Fibroblast of skin of back (primary cell): ENCODE results near the gene SARDH.

Source experiments
- DNase-seq: peaks from one replicate; pipeline ENCODE4 v3.0.0-alpha.2; 2013

The SARDH gene

DNA sequence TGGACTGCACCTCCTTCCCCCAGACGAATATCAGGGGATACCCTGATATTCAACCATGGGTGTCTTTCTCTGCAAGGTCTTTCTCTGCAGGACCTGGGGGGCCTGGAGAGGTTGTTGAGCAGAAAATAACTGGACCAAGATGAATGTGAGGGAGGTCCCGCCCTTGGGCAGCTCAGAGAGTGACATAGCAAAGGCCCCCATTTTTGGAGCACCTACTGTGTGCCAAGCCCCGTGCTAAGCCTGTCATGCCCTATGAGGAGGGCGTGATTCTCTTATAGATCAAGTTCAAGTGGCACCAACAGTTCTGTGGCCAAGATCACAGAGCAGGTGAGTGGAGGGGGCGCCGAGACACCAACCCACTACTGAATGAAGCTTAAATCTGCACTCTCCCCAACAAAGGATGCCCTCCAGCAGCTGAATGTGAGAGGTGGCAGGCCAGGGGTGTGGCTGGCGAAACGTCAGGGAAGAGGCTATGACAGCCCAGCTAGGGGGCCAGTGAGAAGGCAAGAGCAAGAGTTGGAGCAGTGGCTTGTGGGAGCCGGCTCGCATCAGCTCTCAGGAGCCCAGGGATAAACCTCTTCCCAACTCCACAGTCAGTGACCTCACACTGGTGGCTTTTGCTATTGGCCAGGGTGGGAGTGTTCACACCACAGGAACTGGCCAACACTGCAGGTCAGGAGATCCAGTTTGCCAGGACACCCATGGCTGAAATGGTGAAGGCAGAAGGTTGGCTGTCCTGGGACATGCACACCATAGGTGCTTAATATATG lies 5.3 kb downstream of the SARDH start:
- DNase-seq, result no peak

DNA sequence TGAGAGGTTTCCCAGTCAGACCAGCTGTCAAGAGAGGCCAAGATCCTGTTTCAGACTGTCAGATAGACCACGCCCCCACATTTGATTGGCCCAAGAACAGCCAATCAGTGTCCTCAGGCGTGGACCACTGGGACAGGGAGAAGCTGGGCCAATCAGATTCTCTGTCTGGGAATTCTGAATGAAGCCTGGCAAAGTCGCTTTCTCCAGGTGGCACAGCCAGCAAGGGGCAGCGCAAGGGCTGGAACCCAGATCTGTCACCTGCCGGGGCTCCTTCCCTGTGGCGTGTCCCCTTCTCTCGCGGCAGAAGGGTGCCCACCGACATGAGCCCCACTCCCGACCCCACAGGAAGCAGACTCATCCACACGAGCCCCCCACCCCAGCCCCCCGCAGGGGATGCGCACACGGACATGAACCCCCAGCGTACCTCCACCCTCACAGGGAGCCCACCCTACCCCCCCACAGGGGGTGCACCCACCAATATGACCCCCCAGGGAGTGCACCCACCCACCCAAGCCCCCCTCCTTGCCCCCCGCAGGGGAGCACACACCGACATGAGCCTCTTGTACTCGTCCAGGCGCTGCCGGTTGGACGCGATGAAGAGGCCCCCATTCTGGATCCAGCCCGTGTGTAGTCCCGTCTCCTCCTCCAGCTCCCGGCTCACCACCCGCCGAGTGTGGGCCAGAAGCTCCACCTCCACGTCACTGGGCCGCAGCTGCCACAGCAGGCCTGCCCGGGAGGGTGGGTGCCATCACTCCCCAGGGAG lies 6.1 kb downstream of the SARDH start:
- peak; percentile 51 for DNase-seq

DNA sequence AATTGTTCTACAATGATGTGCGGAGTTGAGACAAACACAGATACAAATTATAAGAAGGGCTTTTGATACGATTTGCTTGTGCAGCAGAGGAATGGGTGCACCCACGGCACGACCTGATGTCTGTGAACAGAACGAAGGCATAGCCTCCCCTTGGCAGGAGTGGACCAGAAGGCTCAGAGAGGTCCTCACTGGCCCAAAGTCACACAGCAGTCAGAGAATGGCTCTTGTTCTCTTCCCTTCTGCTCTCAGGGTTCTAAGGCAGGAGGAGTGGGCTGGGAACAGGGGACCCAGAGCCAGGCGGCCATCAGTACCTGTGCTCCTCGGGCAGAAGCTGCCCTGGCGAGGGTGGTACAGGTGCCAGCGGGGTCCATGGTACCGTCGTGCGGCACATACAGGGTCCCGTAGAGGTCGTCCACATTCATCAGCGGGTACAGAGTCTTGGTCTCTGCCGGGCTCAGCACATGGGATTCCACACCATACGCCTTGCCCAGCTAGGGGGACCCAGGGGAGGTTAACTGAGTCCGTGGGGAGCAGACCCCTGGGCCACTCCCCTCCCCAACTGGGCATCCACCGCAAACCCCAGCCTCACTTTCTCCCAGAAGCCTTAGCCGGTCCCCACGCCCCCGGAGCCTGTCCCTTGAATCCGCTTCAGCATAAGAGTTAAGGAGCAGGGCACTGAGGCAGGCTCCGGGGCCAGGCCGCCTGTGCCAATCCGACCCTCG lies 7.0 kb downstream of the SARDH start:
- no peak for DNase-seq

DNA sequence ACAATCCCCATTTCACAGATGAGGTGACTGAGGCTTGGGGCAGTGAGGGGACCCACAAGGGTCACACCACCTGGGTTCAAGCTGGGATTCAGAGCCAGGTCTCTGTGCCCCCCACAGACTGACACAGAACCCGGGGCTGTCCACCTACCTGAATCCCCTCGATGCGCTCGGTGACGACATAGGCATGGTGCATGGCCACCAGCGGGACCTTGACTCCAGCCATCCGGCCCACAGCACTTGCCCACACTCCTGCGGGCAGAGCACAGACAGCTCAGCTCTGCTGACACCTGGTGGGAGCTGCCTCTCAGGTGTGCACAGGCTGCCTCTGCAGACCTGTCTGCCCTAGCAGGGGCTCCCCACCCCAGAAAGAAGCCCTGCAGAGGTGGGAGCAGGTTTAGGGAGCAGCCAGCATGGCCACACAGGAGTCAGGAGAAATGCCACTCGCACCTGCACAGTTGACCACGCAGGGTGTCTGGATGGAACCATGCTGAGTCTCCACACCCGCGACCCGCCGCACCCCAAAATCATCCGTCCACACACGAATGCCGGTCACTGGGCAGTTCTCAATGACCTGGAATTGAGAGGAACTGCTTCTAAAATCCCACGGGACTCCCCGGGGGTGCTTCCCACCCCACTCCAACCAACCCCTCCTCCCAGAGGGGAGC lies 8.4 kb downstream of the SARDH start:
- no peak for DNase-seq

DNA sequence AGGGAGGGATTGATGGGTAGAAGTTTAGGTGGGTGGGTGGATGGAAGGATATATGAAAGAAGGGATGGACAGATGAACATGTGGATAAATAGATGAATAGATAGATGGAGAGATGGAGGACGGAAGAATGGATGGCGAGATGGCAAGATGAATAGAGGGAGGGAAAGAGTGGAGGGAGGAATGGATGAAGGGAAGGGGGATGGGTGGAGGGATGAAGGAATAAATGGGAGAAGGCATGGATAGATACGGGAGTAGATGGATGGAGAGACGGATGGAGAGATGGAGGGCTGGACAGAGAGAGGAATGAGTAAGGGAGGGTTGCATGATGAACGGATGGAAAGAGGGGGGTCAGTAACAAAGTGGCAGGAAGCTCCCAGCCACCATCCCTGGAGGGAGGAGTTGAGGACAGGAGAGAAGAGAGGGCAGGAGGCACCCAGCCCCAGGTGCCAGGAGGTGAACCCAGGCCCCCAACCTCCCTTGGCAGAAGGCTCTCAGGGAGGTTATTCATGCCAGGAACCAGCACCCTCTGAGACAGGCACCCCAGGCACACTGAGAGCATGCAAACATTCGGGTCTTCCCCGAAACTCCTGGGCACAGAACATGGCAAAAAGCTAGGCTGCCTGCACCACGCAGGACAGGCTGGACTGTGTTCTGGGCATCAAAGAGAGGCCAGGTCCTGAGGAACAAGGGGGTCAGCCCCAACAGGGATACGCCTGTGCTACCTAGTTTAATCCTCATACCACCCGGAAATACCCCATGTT lies 9.1 kb downstream of the SARDH start:
- no peak for DNase-seq

DNA sequence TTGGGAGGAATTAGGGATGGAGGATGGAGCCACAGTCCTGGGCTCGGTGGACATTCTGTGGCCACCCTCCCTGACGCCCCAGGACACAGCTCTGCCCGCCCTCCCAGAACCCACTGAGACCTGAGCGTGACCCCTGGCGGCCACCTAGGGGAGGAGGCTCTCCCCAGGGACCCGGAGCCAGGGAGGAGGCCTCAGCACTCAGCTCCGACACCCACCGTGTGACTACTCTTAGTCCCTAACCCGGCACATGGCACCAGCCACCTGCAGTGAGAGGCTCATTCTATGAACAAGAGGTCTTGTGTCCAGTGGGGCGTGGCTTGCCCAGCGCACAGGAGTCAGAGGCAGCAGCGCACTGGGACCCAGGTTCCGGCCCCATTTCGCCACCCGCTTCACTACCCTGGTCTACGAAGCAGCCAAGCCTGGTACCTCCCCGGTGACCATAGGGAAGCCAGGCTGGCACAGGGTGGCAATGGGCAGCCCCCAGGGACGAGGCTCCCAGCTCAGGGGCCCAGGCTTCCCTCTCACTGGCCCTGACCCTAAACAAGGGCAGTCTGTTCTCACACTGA lies 10.2 kb downstream of the SARDH start:
- no peak for DNase-seq

DNA sequence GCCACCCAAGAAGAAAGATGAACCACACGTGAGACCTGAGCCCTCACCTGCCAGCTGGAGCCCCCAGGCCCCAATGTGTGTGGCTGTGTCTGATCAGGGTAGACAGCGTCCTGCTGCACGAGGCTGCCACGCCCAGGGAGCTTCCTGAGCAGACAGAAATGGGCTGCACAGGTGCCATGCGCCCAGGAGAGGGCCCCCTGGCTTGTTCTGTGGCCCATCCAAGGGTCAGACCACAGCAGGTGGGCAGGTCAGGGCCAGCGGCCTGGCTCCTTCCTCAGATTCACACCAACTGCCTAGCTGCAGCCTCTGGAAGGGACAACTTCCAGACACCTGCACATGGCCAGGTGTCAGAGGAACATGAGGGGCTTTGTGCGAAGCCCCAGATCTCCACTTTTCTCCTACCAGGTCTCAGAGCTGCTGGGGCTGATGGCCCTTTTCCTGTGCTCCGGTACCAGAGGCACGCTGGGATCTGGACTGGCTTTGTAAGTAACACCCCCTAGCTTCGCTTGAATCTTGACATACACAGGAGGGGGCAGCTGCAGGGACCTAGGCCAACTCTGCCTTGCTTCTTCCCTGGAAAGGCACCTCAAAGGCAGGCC lies 10.8 kb downstream of the SARDH start:
- no peak for DNase-seq

DNA sequence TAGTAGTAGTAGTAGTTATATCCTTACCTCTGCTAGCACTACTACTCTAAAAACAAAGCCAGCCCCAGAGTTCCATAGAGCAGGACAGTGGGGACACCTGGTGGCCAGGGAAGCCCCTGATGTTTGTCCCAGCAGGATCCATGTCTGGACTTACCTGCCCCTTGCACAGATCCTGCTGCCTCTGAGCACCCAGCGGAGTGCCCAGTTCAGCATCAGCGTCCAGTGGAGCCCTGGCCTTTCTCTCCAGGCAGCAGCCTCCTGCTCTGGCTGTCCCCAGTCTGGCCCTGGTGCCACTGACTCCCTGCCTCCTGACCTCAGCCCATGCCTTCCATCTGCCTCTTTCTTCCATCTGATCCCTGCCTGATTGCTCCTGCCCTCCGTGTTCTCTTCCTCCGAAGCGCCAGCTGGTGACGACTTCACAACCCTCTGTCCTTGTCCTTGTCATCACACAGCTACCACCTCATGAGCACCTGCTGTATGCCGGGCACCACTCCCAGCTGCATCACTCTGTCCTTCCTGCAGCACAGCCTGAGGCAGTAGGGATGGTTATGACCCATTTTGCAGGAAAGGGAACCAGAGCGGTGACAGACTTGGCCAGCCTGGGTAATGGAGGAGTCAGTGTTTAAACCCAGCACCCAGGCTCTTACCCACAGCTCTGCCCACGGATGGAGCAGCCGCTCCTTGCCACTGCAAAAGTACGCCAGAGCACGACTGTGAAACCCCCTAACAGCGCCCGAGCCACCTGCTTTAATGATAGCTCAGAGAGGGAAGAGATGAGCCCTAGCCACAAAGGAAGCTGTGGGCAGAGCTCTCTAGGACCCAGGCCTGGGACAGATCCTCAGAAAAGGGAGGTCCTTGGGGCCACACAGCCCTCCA lies 11.5 kb downstream of the SARDH start:
- DNase-seq, result peak; percentile 40

DNA sequence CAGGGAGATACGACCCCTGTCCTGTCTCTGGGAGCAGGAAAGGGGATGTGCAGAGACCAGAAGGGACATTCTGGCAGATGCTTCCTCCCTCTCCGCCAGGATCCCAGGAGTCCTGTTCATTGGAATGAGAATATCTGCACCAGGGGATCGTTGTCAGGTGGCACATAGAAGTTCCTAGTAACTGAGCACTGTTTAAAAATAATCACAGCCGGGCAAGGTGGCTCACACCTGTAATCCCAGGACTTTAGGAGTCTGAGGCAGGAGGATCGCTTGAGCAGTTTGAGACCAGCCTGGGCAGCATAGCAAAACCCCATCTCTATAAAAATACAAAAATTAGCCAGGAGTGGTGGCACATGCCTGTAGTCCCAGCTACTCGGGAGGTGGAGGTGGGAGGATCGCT lies 12.3 kb downstream of the SARDH start:
- no peak for DNase-seq

DNA sequence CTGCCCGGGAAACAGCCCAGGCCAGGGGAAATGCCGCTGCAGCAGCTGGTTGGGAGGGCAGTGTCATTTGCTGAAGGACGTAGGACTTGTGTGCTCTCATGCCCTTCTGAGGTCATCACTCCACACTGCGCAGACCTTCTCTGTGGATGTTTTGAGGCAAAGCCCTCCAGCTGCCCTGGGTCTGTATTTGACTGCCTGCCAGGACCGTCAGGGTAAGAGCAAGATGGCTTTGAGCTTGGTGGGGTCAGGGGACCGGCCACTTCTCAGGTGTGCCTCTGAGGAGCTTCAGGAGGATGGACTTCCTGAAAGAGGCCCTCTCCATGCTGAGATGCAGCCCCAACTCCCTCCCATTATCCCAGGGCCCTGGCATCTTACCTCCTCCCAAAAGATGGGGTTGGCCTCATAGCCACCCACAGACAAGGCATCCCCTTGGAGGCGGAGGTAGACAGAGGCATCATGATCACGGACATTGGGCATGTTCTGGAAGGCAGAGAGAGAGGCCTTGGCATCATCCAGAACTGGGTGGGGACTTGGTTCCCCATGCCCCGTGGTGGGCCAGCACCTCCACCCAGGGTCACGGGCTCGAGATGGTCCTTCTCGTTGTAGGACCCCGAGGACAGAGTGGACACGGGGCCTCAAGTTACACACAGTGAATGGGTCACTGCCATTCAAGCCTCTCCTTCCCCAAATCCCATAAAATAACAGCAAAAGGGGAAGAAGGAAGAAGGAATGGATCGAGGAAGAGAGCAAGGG lies 19.4 kb downstream of the SARDH start:
- DNase-seq, result no peak

DNA sequence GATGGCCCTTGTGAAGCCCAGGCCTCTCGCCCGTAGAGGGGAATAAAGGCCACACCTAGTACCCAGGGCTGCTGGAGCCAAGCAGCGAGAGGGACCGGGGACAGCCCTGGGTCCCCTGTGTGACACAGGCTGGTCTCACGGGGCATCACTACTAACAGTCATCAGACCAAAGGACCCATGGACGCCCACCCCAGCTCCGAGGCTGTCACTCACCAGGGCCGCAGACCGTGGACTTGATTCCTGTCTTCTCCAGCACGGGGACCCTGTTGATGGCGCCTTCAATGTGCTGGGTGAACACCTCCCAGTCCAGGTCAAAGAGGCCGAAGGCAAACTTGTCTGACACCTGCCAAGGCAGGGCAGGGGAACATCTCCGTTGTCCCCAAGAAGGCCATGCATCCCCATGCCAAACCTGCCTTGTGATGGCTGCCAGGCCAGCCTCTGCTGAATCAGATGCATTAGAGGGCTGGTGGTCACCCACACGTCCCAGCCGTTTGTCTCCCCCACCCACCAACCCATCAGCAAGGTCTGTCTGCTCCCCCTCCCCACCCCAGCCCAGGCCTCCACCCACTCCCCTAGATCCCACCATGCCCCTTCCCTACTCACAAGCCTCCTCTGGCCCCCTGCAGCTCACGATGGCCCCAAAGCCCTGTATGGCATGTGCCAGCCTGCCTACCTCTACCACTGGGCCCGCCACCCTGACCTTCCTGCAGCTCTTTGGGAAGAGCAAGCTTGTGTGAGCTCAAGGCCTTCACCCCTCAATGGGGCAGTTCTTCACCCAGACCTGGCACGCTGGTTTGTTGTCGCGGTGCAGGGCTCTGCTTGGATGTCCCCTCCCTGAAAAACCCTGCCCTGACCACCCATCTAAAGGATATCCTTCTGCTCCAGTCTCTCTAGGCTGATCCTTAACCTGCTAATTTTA lies 20.8 kb downstream of the SARDH start:
- no peak for DNase-seq

DNA sequence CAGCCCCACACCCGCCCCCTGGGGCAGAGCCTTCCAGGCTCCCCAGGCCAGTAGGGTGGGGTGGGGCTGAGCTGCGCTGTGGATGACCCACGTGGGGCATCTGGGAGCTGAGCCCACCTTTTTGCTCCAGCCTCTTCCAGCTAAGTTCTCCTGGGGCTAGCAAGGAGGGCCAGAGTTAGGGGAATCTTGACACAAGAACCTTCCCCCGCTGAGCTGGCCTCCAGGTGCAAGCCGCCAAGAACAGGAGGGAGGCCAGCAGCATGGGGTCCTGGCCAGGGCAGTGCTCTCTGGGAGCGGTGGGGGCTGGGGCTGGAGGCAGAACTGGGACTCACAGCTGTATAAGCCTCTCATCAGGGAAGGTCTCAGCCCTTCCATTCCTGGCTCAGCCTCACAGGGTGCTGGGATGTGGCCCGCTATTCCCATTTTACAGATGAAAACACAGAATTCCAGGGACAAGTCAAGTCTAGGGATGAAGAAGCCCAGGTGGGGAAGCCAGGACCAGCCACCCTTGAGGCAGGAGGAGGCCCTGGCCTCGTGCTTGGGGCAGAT lies 21.5 kb downstream of the SARDH start:
- no peak for DNase-seq

DNA sequence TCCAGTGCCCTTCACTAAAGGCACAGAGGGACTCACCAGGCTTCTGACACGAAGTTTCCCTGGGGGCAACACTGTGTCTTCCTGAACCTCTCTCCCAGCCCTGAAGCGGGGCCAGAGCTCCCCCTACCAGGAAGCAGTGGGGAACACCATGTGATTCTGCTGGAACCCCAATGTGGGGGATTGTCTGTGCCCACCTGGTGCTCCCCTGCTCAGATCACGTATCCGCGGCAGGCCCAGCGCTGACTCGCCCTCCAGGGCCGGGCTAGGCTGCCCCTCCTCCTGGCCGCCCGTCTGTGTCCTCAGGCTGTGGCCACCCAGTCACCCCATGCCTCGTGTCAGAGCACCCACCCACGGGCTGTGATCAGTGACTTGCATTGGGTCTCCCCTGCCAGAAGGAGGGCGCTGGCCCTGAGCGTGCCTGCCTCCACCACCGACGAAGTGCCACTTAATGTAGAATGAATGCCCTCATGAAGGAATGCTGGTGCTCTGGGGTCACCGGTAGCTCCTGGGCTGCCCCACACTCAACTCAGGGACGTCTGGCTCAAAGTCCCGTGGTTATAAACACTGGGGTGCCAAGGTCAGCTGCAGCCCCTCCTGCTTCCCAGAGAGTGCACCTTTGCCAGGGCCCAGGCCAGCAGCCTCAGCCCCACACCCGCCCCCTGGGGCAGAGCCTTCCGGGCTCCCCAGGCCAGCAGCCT lies 22.1 kb downstream of the SARDH start:
- DNase-seq, result peak; percentile 36

DNA sequence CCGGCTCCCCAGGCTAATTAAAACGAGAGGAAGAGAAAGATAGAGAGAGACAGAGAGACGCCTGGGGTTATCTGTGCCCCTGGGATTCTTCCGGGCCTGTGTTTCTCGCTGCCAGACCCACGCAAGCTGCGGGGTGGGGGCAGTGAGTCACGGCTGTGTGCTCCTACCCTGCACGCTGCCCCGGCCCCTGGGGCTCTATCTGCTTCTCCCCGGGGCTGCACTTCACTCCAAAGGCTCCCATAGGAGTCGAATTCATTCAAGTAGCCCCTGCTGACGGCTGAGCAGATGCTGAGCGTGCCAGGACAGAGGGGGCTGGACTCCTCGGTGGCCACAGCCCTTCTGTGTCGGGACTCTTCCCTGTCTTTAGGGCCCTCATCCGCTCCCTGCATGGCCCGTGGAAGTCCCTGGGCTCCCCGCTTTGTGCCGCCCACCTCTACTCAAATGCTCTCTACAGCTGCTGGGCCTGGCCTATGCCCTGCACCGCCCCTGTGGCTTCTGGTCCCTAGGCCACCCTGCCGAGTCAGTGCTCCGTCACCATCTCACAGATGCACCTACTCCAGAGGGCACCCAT lies 22.8 kb downstream of the SARDH start:
- DNase-seq, result peak; percentile 67

DNA sequence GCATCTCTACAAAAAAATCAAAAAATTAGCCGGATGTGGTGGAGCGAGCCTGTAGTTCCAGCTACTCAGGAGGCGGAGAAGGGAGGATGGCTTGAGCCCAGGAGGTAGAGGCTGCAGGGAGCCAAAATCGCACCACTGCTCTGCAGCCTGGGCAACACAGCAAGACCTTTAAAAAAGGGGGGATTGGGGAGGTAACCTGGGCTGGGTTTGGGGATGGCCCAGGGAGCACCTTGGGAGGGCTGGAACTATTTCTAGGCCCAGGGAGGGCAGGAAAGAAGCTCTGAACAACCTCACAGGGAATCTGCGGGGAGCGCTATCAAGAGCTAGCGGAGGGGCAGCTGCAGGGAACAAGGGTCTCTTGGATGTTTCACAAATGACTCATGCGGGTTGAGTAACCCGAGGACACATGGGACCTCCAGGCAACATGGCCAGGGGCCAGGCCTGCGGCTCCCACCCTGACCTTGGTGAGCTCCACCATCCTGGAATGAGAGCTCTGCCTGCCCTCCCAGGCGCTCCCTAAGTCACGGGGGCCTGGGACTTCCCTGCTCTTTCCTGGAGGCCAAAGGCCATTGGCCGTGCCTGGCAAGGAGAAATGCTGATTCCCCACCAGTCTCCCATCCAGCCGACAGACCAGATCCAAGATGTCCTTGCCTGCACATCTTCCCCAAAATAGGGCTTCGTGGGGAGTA lies 23.4 kb downstream of the SARDH start:
- peak; percentile 87 for DNase-seq

DNA sequence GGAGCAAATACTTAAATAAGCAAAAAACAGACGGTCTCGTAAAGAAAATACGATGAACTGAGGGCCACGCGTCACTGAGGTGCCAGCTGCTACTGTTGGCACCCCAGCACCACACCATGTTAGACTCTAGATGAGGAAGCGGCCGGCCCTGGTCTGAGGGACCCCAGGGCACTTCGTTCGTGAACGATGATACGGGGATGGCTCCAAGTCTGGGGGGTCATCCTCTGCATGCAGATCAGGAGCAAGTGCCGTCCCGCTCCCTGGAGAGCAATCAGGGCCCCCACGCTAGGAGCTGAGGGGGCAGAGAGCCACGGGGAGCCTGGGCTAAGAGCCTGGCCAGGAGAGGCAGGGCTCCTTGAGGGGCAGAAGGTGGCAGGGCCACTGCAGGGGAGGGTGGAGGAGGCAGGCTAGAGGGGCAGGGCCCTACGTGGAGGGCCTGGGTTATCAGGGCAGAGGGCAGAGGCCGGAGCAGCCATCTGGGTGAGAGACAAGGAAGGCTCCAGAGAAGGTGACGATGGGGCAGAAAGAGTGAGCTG lies 24.1 kb downstream of the SARDH start:
- DNase-seq, result no peak
